Astrocyte (in vitro differentiated cells and primary cell): ENCODE measurements around the gene TMEM95.

Source experiments
- CTCF ChIP-seq: IDR thresholded peaks from 2 replicates; pipeline ENCODE4 v1.5.1; 2011; ENCODE audit warnings: low read depth, mild to moderate bottlenecking, inconsistent platforms, low read length, moderate library complexity; ENCODE audit not compliant: insufficient read depth
- EZH2 ChIP-seq: IDR thresholded peaks from 2 replicates; pipeline ENCODE4 v1.6.1; 2012; ENCODE audit warnings: mild to moderate bottlenecking, low read length, inconsistent platforms; ENCODE audit not compliant: insufficient read depth

DNA sequence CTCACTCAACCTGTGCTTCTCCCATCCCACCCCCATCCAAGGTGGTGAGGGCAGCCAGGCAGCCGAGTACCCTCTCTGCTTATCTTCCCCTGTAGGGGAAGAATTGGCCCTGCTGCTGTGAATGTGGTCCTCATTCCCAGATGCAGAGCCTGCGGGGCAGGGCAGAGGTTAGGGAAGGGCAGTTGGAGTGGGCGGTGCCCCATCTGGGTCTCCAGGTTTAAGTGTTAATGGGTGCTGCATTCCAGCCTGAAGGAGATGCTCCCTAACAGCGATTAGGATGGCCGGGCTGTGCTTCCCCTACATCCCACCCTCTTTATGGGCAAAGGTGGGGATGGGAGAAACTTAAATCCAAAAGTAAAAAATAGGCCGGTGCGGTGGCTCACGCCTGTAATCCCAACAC lies 12.1 kb downstream of the TMEM95 start:
- no peak for TF ChIP-seq CTCF
- no peak for TF ChIP-seq EZH2
